DOHH2 (cell line): ENCODE results near the gene MMRN2.

Experiments
- CTCF ChIP-seq: fragments of 200-600 bp; sonication (generic); IDR thresholded peaks from one replicate; pipeline ENCODE4 v1.5.1; 2014; ENCODE audit warnings: antibody characterized with exemption, mild to moderate bottlenecking, low read depth, low read length; ENCODE audit not compliant: poor library complexity, severe bottlenecking
- EZH2phosphoT487 ChIP-seq: fragments of 200-600 bp; sonication (generic); IDR thresholded peaks from 2 replicates; pipeline ENCODE4 v1.6.1; 2017; ENCODE audit warnings: borderline replicate concordance, mild to moderate bottlenecking, antibody characterized with exemption, low read length, moderate library complexity, mixed read lengths

GRCh38 chr10:86954681-86955500 is 2.5 kb downstream of the MMRN2 start:
- TF ChIP-seq CTCF (no peak), EZH2phosphoT487 (no peak)
